ENCODE measurements around the gene DNA2. TPM values are rescaled to one million over a fixed set of nuclear protein-coding genes. Genes with fewer than 3 reads are reported as not detected.
"Not testable (repeated sequence)": the region's sequence is repeated elsewhere in the genome, so short reads cannot be mapped to it uniquely, and the experiment has no call there.

DNA2 gene
- total RNA-seq, 2 donors from 2014 or later = 37.3 to 64.6 TPM

DNA sequence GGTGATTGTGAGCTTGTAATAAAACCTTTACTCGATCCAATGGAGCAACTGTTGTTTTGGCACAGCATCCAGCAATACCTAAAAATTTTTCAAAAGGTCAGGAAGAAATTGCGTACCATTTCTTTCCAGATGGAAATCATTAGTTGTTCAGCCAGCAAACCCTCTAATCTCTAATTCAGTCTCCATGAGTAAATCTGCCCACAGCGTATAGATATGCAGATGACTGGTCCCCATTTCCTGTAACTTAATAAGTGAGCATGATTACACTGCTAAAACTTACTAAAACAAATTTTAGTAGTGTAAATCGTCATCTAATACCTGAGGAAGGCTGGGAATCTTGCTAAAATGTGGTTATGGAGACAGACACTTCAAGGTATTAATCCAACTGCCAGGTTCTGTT is 45.0 kb upstream of the DNA2 start:
- WGBS, 2 experiments (ENCODE audit: insufficient coverage in 1 of 2, insufficient read length in 1 of 2) = 73 to 100% methylated on average over 2 to 4 of the region's 4 CpGs
- Histone ChIP-seq H3K9ac (ENCODE audit: extremely low read depth, low read length, poor library complexity, severe bottlenecking) (no peak overlapping the region), H3K4me3 (ENCODE audit: low read length) (no peak overlapping the region), H3K4me1 (ENCODE audit: control insufficient read depth, insufficient read depth, low read length) (no peaks in the 10 kb centered on the region), H3K27me3 (ENCODE audit: control insufficient read depth, insufficient read depth, low read length, poor library complexity, severe bottlenecking) (no peaks in the 10 kb centered on the region), H3K27ac (ENCODE audit: low read depth, low read length) (no peak overlapping the region), H3K9me3 (ENCODE audit: control insufficient read depth, low read length) (no peaks in the 10 kb centered on the region), H3K36me3 (ENCODE audit: control insufficient read depth, insufficient read depth, low read length) (peaks cover 13% of the 10 kb centered on the region)
- DNase-seq = no peak
- H3K4me1 Mint-ChIP-seq = no peaks in the 10 kb centered on the region
- H3K9me3 Mint-ChIP-seq = no peaks in the 10 kb centered on the region
- peaks cover 11% of the 10 kb centered on the region for H3K36me3 Mint-ChIP-seq (ENCODE audit: low read depth)
- H3K27ac Mint-ChIP-seq = no peak overlapping the region
- TF ChIP-seq, protein P1, sequence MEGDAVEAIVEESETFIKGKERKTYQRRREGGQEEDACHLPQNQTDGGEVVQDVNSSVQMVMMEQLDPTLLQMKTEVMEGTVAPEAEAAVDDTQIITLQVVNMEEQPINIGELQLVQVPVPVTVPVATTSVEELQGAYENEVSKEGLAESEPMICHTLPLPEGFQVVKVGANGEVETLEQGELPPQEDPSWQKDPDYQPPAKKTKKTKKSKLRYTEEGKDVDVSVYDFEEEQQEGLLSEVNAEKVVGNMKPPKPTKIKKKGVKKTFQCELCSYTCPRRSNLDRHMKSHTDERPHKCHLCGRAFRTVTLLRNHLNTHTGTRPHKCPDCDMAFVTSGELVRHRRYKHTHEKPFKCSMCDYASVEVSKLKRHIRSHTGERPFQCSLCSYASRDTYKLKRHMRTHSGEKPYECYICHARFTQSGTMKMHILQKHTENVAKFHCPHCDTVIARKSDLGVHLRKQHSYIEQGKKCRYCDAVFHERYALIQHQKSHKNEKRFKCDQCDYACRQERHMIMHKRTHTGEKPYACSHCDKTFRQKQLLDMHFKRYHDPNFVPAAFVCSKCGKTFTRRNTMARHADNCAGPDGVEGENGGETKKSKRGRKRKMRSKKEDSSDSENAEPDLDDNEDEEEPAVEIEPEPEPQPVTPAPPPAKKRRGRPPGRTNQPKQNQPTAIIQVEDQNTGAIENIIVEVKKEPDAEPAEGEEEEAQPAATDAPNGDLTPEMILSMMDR (conservative IDR thresholded peaks at IDR 0.05) = no peak
- H3K4me3 Mint-ChIP-seq = no peak overlapping the region
- H3K27me3 Mint-ChIP-seq (ENCODE audit: insufficient read depth) = no peaks in the 10 kb centered on the region

DNA sequence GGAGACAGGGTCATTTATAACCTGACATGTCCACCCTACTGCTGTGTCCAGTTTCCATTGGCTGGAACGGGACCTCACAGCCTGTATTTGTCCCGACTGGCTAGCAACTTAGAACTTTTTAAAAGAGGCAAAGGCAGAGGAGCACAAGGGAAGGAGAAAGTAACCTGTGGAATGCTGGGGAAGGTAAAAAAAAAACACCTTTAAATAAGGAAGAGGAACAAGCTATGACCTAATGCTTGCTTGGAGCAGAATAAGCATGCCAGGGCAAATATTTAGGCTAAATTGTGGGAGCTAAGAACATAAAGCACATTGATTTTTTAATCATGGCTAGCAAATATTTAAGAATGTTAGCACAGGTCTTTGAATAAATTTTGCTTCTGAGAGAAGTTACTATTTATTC is 44.4 kb upstream of the DNA2 start:
- not testable (repeated sequence) for H3K27me3 Mint-ChIP-seq (ENCODE audit: insufficient read depth); H3K36me3 Mint-ChIP-seq (ENCODE audit: low read depth); H3K4me3 ChIP-seq (ENCODE audit: low read length); H3K4me1 ChIP-seq (ENCODE audit: control insufficient read depth, insufficient read depth, low read length); H3K9me3 ChIP-seq (ENCODE audit: control insufficient read depth, low read length); H3K27ac ChIP-seq (ENCODE audit: low read depth, low read length); H3K9me3 Mint-ChIP-seq; H3K9ac ChIP-seq (ENCODE audit: extremely low read depth, low read length, poor library complexity, severe bottlenecking); H3K4me3 Mint-ChIP-seq; H3K4me1 Mint-ChIP-seq; DNase-seq; H3K27me3 ChIP-seq (ENCODE audit: control insufficient read depth, insufficient read depth, low read length, poor library complexity, severe bottlenecking)
- 95% methylated on average over 2 of the region's 2 CpGs; no CpG with 5 or more reads in 1 of the 2 experiments for WGBS, 2 experiments (ENCODE audit: insufficient coverage in 1 of 2, insufficient read length in 1 of 2)
- peak overlapping the region; percentile 31 for H3K27ac Mint-ChIP-seq
- H3K36me3 ChIP-seq (ENCODE audit: control insufficient read depth, insufficient read depth, low read length) = peaks cover 13% of the 10 kb centered on the region

DNA sequence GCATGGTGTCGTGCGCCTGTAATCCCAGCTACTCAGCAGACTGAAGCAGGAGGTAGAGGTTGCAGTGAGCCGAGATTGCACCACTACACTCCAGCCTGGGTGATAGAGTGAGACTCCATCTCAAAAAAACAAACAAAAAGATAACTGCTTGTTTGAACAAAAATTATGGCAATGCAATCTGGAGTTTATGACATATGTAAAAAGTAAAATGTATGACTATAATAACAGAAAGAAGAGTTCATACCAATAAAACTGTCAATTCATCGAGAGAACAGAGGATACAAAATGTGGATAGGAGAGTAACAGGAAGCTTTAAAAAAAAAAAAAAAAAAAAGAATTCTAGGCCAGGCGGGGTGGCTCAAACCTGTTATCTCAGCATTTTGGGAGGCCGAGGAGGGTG is 36.3 kb upstream of the DNA2 start:
- TF ChIP-seq, protein P1 (conservative IDR thresholded peaks at IDR 0.05) = no peak
- no peaks in the 10 kb centered on the region for H3K9me3 Mint-ChIP-seq
- no peaks in the 10 kb centered on the region for H3K9me3 ChIP-seq (ENCODE audit: control insufficient read depth, low read length)
- no peak overlapping the region for H3K9ac ChIP-seq (ENCODE audit: extremely low read depth, low read length, poor library complexity, severe bottlenecking)
- H3K27me3 Mint-ChIP-seq (ENCODE audit: insufficient read depth) = no peaks in the 10 kb centered on the region
- no peak overlapping the region for H3K27ac ChIP-seq (ENCODE audit: low read depth, low read length)
- no peaks in the 10 kb centered on the region for H3K27me3 ChIP-seq (ENCODE audit: control insufficient read depth, insufficient read depth, low read length, poor library complexity, severe bottlenecking)
- peaks cover 8% of the 10 kb centered on the region for H3K36me3 Mint-ChIP-seq (ENCODE audit: low read depth)
- WGBS, 2 experiments (ENCODE audit: insufficient coverage in 1 of 2, insufficient read length in 1 of 2) = 93 to 100% methylated on average over 4 to 6 of the region's 6 CpGs
- H3K4me3 Mint-ChIP-seq = no peak overlapping the region
- H3K4me1 ChIP-seq (ENCODE audit: control insufficient read depth, insufficient read depth, low read length) = no peaks in the 10 kb centered on the region
- H3K27ac Mint-ChIP-seq = no peak overlapping the region
- no peaks in the 10 kb centered on the region for H3K4me1 Mint-ChIP-seq
- peaks cover 6% of the 10 kb centered on the region for H3K36me3 ChIP-seq (ENCODE audit: control insufficient read depth, insufficient read depth, low read length)
- H3K4me3 ChIP-seq (ENCODE audit: low read length) = no peak overlapping the region
- DNase-seq = no peak

DNA sequence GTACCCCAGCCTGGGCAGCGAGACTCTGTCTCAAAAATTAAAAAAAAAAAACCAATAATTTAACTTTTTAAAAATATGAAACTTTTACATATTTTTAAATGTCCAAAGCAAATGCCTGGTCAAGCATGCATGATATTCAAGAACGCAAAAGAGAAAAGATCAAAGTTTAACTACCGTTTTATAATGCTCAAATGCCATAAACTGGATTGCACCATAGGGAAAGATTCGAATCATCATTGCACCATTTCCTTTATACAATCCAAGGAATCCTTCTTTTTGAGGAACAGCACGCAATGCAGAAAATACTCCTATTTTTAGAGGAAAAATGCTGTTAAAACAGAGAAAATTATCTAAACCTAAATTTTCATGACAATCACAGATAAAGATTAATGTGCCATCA is 34.6 kb upstream of the DNA2 start:
- Histone ChIP-seq H3K9ac (ENCODE audit: extremely low read depth, low read length, poor library complexity, severe bottlenecking) (no peak overlapping the region), H3K27me3 (ENCODE audit: control insufficient read depth, insufficient read depth, low read length, poor library complexity, severe bottlenecking) (no peaks in the 10 kb centered on the region), H3K4me3 (ENCODE audit: low read length) (no peak overlapping the region), H3K9me3 (ENCODE audit: control insufficient read depth, low read length) (no peaks in the 10 kb centered on the region), H3K36me3 (ENCODE audit: control insufficient read depth, insufficient read depth, low read length) (peaks cover 17% of the 10 kb centered on the region), H3K27ac (ENCODE audit: low read depth, low read length) (no peak overlapping the region), H3K4me1 (ENCODE audit: control insufficient read depth, insufficient read depth, low read length) (no peaks in the 10 kb centered on the region)
- H3K27ac Mint-ChIP-seq = no peak overlapping the region
- H3K4me1 Mint-ChIP-seq = no peaks in the 10 kb centered on the region
- WGBS, 2 experiments (ENCODE audit: insufficient coverage in 1 of 2, insufficient read length in 1 of 2) = 90 to 93% methylated on average over 3 to 5 of the region's 5 CpGs
- H3K36me3 Mint-ChIP-seq (ENCODE audit: low read depth) = peaks cover 17% of the 10 kb centered on the region
- H3K4me3 Mint-ChIP-seq = no peak overlapping the region
- DNase-seq = no peak
- no peaks in the 10 kb centered on the region for H3K9me3 Mint-ChIP-seq
- no peaks in the 10 kb centered on the region for H3K27me3 Mint-ChIP-seq (ENCODE audit: insufficient read depth)
- TF ChIP-seq, protein P1 (conservative IDR thresholded peaks at IDR 0.05) = no peak
